PC-3 (cell line): ENCODE measurements around the gene CRYGD. TPM values are rescaled to one million over a fixed set of nuclear protein-coding genes. Genes with fewer than 3 reads are reported as not detected.
A peak's percentile ranks its signal among the peaks of the same experiment; 100 is the strongest.

Experiments used
- ATAC-seq: fragments of 200-7000 bp; cut with Tn5 transposase; 2 replicates; pipeline ENCODE4 v1.9.1; 2020; ENCODE audit warnings: mild to moderate bottlenecking, moderate library complexity
- BruUV-seq: library from RNA; stranded (reverse); fragments of 400-500 nt; replicated peaks from 2 replicates; lab custom pipeline; 2021; lab: Mats Ljungman, UMichigan
- CTCF ChIA-PET: fragments of 300-600 bp; sonication (Branson Sonifier 250); formaldehyde crosslinking; loops from one replicate; lab custom pipeline; 2022; ENCODE audit warnings: antibody characterized with exemption; lab: Charles Lee
- POLR2A ChIA-PET: fragments of 300-600 bp; sonication (Branson Sonifier 250); formaldehyde crosslinking; loops from one replicate; lab custom pipeline; 2022; ENCODE audit warnings: antibody characterized with exemption; ENCODE audit not compliant: unreplicated experiment; lab: Charles Lee
- DNase-seq: peaks from one replicate; pipeline ENCODE4 v3.0.0-alpha.2; 2015
- H2AFZ ChIP-seq: fragments of 300-600 bp; sonication (generic); 2 replicates; pipeline ENCODE4 v1.6.0; 2016; ENCODE audit warnings: antibody characterized with exemption, low read length
- H3F3A ChIP-seq: fragments of 300-600 bp; sonication (generic); one replicate; pipeline ENCODE4 v1.6.0; 2017; ENCODE audit warnings: antibody characterized with exemption, low read length, control low read depth, mild to moderate bottlenecking; ENCODE audit not compliant: unreplicated experiment
- H3K27ac ChIP-seq: fragments of 300-600 bp; sonication (generic); 2 replicates; pipeline ENCODE4 v1.5.1; 2016; ENCODE audit warnings: mild to moderate bottlenecking, low read length
- H3K27me3 ChIP-seq: fragments of 300-600 bp; sonication (generic); 2 replicates; pipeline ENCODE4 v1.6.1; 2016; ENCODE audit warnings: low read length, mixed read lengths
- H3K36me3 ChIP-seq: fragments of 300-600 bp; sonication (generic); 2 replicates; pipeline ENCODE4 v1.6.1; 2016; ENCODE audit warnings: low read depth, mixed run types, low read length, mixed read lengths
- H3K4me1 ChIP-seq: fragments of 300-600 bp; sonication (generic); 2 replicates; pipeline ENCODE4 v1.5.1; 2016; ENCODE audit warnings: low read length; ENCODE audit not compliant: insufficient read depth
- H3K4me2 ChIP-seq: fragments of 300-600 bp; sonication (generic); 2 replicates; pipeline ENCODE4 v1.6.0; 2016; ENCODE audit warnings: low read length
- H3K4me3 ChIP-seq: fragments of 300-600 bp; sonication (generic); 2 replicates; pipeline ENCODE4 v1.5.1; 2016; ENCODE audit warnings: mild to moderate bottlenecking, low read length, mixed read lengths
- H3K79me2 ChIP-seq: fragments of 300-600 bp; sonication (generic); 2 replicates; pipeline ENCODE4 v1.6.1; 2017; ENCODE audit warnings: low read length, mixed read lengths
- H3K9ac ChIP-seq: fragments of 300-600 bp; sonication (generic); 2 replicates; pipeline ENCODE4 v1.6.0; 2016; ENCODE audit warnings: mild to moderate bottlenecking, low read length
- H3K9me2 ChIP-seq: fragments of 300-600 bp; sonication (generic); replicated peaks from 2 replicates; pipeline ENCODE4 v1.6.1; 2016; ENCODE audit warnings: mixed run types, low read length, mixed read lengths
- H3K9me3 ChIP-seq: fragments of 300-600 bp; sonication (generic); 2 replicates; pipeline ENCODE4 v1.6.1; 2016; ENCODE audit warnings: low read length, mixed read lengths
- H4K20me1 ChIP-seq: fragments of 300-600 bp; sonication (generic); 2 replicates; pipeline ENCODE4 v1.6.1; 2016; ENCODE audit warnings: low read length, mixed read lengths
- EZH2 ChIP-seq: fragments of 300-600 bp; sonication (generic); IDR thresholded peaks from one replicate; pipeline ENCODE4 v1.6.1; 2017; ENCODE audit warnings: antibody characterized with exemption, mild to moderate bottlenecking, low read length; ENCODE audit not compliant: unreplicated experiment
- EZH2phosphoT487 ChIP-seq: fragments of 300-600 bp; sonication (generic); IDR thresholded peaks from 2 replicates; pipeline ENCODE4 v1.6.1; 2018; ENCODE audit warnings: mild to moderate bottlenecking, antibody characterized with exemption, low read length, borderline replicate concordance
- intact Hi-C: fragments of 100-400 bp; cut with micrococcal nuclease; formaldehyde crosslinking; loops from 2 replicates; pipeline ENCODE4 v1.9.0; 2023
- total RNA-seq: library from RNA; depleted of rRNA; stranded (reverse); fragments of >200 nt; gene quantifications from 2 replicates; pipeline ENCODE4 v1.2.3, GENCODE V29; 2014
- TF ChIP-seq, protein P1 (sequence below): fragments of 300-600 bp; sonication (generic); conservative IDR thresholded peaks from 2 replicates; pipeline ENCODE4 v1.5.1; 2017; ENCODE audit warnings: antibody characterized with exemption, low read depth, mild to moderate bottlenecking, low read length

CRYGD gene
- total RNA-seq, 1 experiment from 2014 or later: not detected

DNA sequence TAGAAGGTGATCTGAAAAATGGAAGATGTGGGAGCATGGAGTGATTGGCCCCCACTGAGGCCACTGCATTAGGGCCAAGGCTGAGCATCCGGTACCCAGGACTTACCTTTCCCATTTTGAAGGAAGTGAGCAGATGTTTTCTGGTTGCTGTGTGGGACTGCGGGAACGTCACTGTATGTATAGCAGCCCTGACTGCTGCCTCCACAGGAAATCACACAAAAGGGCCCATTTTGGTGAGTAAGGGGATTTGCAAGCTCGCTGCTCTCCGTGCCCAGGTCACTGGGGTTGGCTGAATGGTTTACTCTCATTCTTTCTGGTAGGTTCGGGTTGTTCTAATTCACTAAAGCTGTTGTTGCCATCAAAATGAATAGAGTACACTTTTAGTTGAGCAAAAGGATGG, 21.7 kb upstream of the CRYGD start, which contains the start of gene CRYGB:
TSS of gene CRYGB (minus strand) at position 153 of the 400 bp plus-strand sequence. CDS start at position 115, 38 bp downstream.
- H3K9ac ChIP-seq: no peak within 1 kb of the TSS
- no peak within 1 kb of the TSS for H2AFZ ChIP-seq
- ATAC-seq (no peak), DNase-seq (no peak)
- H3K4me2 ChIP-seq: no peak within 1 kb of the TSS
- TF ChIP-seq, protein P1, sequence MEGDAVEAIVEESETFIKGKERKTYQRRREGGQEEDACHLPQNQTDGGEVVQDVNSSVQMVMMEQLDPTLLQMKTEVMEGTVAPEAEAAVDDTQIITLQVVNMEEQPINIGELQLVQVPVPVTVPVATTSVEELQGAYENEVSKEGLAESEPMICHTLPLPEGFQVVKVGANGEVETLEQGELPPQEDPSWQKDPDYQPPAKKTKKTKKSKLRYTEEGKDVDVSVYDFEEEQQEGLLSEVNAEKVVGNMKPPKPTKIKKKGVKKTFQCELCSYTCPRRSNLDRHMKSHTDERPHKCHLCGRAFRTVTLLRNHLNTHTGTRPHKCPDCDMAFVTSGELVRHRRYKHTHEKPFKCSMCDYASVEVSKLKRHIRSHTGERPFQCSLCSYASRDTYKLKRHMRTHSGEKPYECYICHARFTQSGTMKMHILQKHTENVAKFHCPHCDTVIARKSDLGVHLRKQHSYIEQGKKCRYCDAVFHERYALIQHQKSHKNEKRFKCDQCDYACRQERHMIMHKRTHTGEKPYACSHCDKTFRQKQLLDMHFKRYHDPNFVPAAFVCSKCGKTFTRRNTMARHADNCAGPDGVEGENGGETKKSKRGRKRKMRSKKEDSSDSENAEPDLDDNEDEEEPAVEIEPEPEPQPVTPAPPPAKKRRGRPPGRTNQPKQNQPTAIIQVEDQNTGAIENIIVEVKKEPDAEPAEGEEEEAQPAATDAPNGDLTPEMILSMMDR: no peak
- TF ChIP-seq EZH2 (no peak), EZH2phosphoT487 (no peak)
- no peaks in the 10 kb centered on the region for H3F3A ChIP-seq
- no peaks in the 10 kb centered on the region for H3K9me3 ChIP-seq
- H3K27ac ChIP-seq: no peak within 1 kb of the TSS
- intact Hi-C loops: no loop called here
- no peaks in the 10 kb centered on the region for H3K27me3 ChIP-seq
- H3K36me3 ChIP-seq: no peaks in the 10 kb centered on the region
- H3K9me2 ChIP-seq: no peaks in the 10 kb centered on the region
- H4K20me1 ChIP-seq: no peaks in the 10 kb centered on the region
- peaks cover 6% of the 10 kb centered on the region; the same call in 1 of the 2 replicates for H3K4me1 ChIP-seq
- no peaks in the 10 kb centered on the region for H3K79me2 ChIP-seq
- POLR2A ChIA-PET: no interaction called here
- BruUV-seq: no TSS peak
- CTCF ChIA-PET: no interaction called here
- H3K4me3 ChIP-seq: no peak within 1 kb of the TSS

DNA sequence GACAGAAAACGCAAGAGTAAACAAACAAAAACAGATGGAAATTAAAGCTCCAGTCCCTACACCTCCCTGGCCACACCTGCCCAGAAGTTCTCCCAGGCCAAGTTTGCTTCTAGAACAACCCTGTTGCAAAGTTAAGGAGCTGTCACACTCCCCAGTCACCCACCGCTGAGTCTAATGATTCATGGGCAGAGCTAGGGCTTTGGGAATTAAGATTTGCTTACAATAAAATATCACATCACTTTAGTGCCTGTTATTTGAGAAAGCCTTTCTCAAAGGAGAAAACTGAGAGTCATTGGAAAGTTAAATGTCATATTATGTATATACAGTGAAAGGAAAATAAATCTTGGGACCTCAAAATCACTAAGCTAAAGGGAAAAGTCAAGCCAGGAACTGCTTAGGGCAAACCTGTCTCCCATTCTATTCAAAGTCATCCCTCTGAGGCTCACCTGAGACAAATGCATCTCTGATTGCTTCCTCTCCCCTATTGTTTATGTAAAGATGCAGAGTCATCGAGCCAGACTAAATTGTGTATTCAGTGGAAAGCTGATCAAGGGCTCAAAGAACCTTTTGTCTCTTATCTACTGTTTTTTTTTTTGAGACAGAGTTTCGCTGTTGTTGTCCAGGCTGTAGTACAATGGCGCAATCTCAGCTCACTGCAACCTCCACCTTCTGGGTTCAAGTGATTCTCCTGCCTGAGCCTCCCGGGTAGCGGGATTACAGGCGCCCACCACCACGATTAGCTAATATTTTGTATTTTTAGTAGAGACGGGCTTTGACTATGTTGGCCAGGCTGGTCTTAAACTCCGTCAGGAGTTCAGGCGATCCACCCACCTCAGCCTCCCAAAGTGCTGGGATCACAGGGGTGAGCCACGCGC, 18.8 kb upstream of the CRYGD start:
- H3K9me2 ChIP-seq: no peaks in the 10 kb centered on the region
- intact Hi-C loops: no loop called here
- H3K9me3 ChIP-seq: no peaks in the 10 kb centered on the region
- peaks cover 6% of the 10 kb centered on the region; the same call in 1 of the 2 replicates for H3K4me1 ChIP-seq
- H3F3A ChIP-seq: no peaks in the 10 kb centered on the region
- DNase-seq (no peak), ATAC-seq (no peak)
- TF ChIP-seq, protein P1: no peak
- TF ChIP-seq EZH2: no peak
- TF ChIP-seq EZH2phosphoT487: no peak
- 0 out of 2 replicates have a peak overlapping the region, but pooled peaks have one; percentile 53 for H2AFZ ChIP-seq
- H3K27me3 ChIP-seq: no peaks in the 10 kb centered on the region
- BruUV-seq: no TSS peak
- no peak overlapping the region for H3K4me3 ChIP-seq
- no peak overlapping the region for H3K27ac ChIP-seq
- no peaks in the 10 kb centered on the region for H4K20me1 ChIP-seq
- no peaks in the 10 kb centered on the region for H3K36me3 ChIP-seq
- ChIA-PET POLR2A (no interaction called here), CTCF (no interaction called here)
- H3K9ac ChIP-seq: no peak overlapping the region
- no peak overlapping the region for H3K4me2 ChIP-seq
- no peaks in the 10 kb centered on the region for H3K79me2 ChIP-seq
